Caco-2 (cell line): ENCODE results near the gene NAA15. TPM values are rescaled to one million over a fixed set of nuclear protein-coding genes. Genes with fewer than 3 reads are reported as not detected.

Source experiments
- BruUV-seq: library from RNA; stranded (reverse); fragments of 400-500 nt; replicated peaks from 2 replicates; lab custom pipeline; 2021; lab: Mats Ljungman, UMichigan
- CTCF ChIA-PET: fragments of 300-600 bp; sonication (Branson Sonifier 250); formaldehyde crosslinking; loops from one replicate; lab custom pipeline; 2022; ENCODE audit warnings: antibody characterized with exemption; lab: Charles Lee
- POLR2A ChIA-PET: fragments of 300-600 bp; sonication (Branson Sonifier 250); formaldehyde crosslinking; loops from one replicate; lab custom pipeline; 2022; ENCODE audit warnings: antibody characterized with exemption; lab: Charles Lee
- DNase-seq, 2 experiments: peaks; one replicate each; pipeline versions ENCODE4 v3.0.0 to v3.0.0-alpha.2; 2020 to 2022
- H3K27me3 ChIP-seq: replicated peaks from 2 replicates; pipeline ENCODE4 v1.6.0; 2011; ENCODE audit warnings: low read length; ENCODE audit not compliant: control insufficient read depth, insufficient read depth
- H3K36me3 ChIP-seq: 2 replicates; pipeline ENCODE4 v1.5.1; 2011; ENCODE audit warnings: low read length; ENCODE audit not compliant: control insufficient read depth, insufficient read depth
- H3K4me1 ChIP-seq: fragments of 250-450 bp; sonication (Bioruptor Pico); 2 replicates; pipeline ENCODE4 v1.5.1; 2020; ENCODE audit warnings: mild to moderate bottlenecking
- H3K4me3 ChIP-seq: 2 replicates; pipeline ENCODE4 v1.5.1; 2011; ENCODE audit warnings: low read depth, mild to moderate bottlenecking, control low read depth, low read length
- H3K9me3 ChIP-seq: fragments of 250-450 bp; sonication (Bioruptor Pico); 2 replicates; pipeline ENCODE4 v1.5.1; 2020; ENCODE audit warnings: mild to moderate bottlenecking, moderate library complexity
- H3K27ac Mint-ChIP-seq: one replicate; pipeline ENCODE4 v1.8.0; 2022; ENCODE audit warnings: mixed read lengths; ENCODE audit not compliant: unreplicated experiment
- H3K27me3 Mint-ChIP-seq: one replicate; pipeline ENCODE4 v1.8.0; 2022; ENCODE audit warnings: mixed read lengths; ENCODE audit not compliant: insufficient read depth, unreplicated experiment
- H3K36me3 Mint-ChIP-seq: one replicate; pipeline ENCODE4 v1.8.0; 2022; ENCODE audit warnings: mild to moderate bottlenecking, mixed read lengths; ENCODE audit not compliant: insufficient read depth, unreplicated experiment
- H3K4me1 Mint-ChIP-seq: one replicate; pipeline ENCODE4 v1.8.0; 2022; ENCODE audit warnings: low read depth, mixed read lengths; ENCODE audit not compliant: unreplicated experiment
- H3K4me3 Mint-ChIP-seq: one replicate; pipeline ENCODE4 v1.8.0; 2022; ENCODE audit warnings: mild to moderate bottlenecking, moderate library complexity, mixed read lengths; ENCODE audit not compliant: unreplicated experiment
- H3K9me3 Mint-ChIP-seq: one replicate; pipeline ENCODE4 v1.8.0; 2022; ENCODE audit warnings: mixed read lengths; ENCODE audit not compliant: unreplicated experiment
- CTCF ChIP-seq, 2 experiments: fragments of 200-600 bp in 1 of 2; IDR thresholded peaks; 1 replicate in 1 of 2; 2 replicates in 1 of 2; pipeline versions ENCODE4 v1.5.1 to v1.8.0; 2011 to 2022; ENCODE audit warnings: antibody characterized with exemption in 1 of 2, control low read depth in 1 of 2, inconsistent platforms in 1 of 2, low read depth in 1 of 2, low read length in 1 of 2, mild to moderate bottlenecking in 1 of 2, moderate library complexity in 1 of 2; ENCODE audit not compliant: insufficient read depth in 1 of 2, severe bottlenecking in 1 of 2, unreplicated experiment in 1 of 2
- intact Hi-C: fragments of 100-400 bp; cut with micrococcal nuclease; formaldehyde crosslinking; loops from one replicate; pipeline ENCODE4 v1.10.0; 2022; ENCODE audit not compliant: unreplicated experiment
- total RNA-seq: library from RNA; stranded (reverse); gene quantifications from 2 replicates; pipeline ENCODE4 v1.2.3, GENCODE V29; 2022

Gene NAA15
- total RNA-seq, 1 experiment from 2014 or later = 63.1 TPM

GRCh38 chr4:139450586-139450985 lies 149.3 kb downstream of the NAA15 start:
- intact Hi-C loops = loop anchor here (5.0 kb wide), 4 partner anchors 47 to 433 kb away; partner anchors contain the start of genes NAA15, NDUFC1 and NOCT
- DNase-seq = no peak
- H3K9me3 ChIP-seq = 0 out of 2 replicates have a peak, but pooled peaks cover 3% of the 10 kb centered on the region
- Mint-ChIP-seq H3K27me3 (no peaks in the 10 kb centered on the region), H3K4me1 (peaks cover 14% of the 10 kb centered on the region), H3K36me3 (peaks cover 27% of the 10 kb centered on the region), H3K9me3 (peaks cover 9% of the 10 kb centered on the region), H3K4me3 (no peak overlapping the region), H3K27ac (no peak overlapping the region)
- no peaks in the 10 kb centered on the region for H3K27me3 ChIP-seq
- H3K36me3 ChIP-seq = no peaks in the 10 kb centered on the region
- H3K4me1 ChIP-seq = peaks cover 9% of the 10 kb centered on the region; the same call in 1 of the 2 replicates
- TF ChIP-seq CTCF (IDR thresholded peaks at IDR 0.05; ENCODE audit: insufficient read depth in 1 of 2, low read depth in 1 of 2, low read length in 1 of 2, severe bottlenecking in 1 of 2, unreplicated experiment in 1 of 2) = no peak
- POLR2A ChIA-PET = interaction anchor here (0.7 kb wide), 1 partner anchor 52 kb away, joined by 4 read pairs; no protein-coding TSS in a partner anchor
- no TSS peak for BruUV-seq
- H3K4me3 ChIP-seq = no peak overlapping the region
- CTCF ChIA-PET = no interaction called here

- Mint-ChIP-seq H3K9me3 (peaks cover 9% of the 10 kb centered on the region), H3K4me3 (peak overlapping the region; percentile 93), H3K4me1 (peaks cover 25% of the 10 kb centered on the region), H3K27me3 (no peaks in the 10 kb centered on the region), H3K36me3 (peaks cover 27% of the 10 kb centered on the region), H3K27ac (no peak overlapping the region)
- peaks cover 23% of the 10 kb centered on the region; the same call in 1 of the 2 replicates for H3K4me1 ChIP-seq
- POLR2A ChIA-PET = no interaction called here
- H3K36me3 ChIP-seq = no peaks in the 10 kb centered on the region
- intact Hi-C loops = loop anchor here (2.0 to 5.0 kb wide), 6 partner anchors 45 to 435 kb away; partner anchors contain the start of genes NAA15, NDUFC1 and NOCT
- CTCF ChIA-PET = no interaction called here
- no peak for TF ChIP-seq CTCF (IDR thresholded peaks at IDR 0.05; ENCODE audit: insufficient read depth in 1 of 2, low read depth in 1 of 2, low read length in 1 of 2, severe bottlenecking in 1 of 2, unreplicated experiment in 1 of 2)
- no peaks in the 10 kb centered on the region for H3K27me3 ChIP-seq
- no peak for DNase-seq
- 0 out of 2 replicates have a peak, but pooled peaks cover 3% of the 10 kb centered on the region for H3K9me3 ChIP-seq
- H3K4me3 ChIP-seq = peak overlapping the region; percentile 92
- no TSS peak for BruUV-seq
These were observed 150.7 kb downstream of the NAA15 start for GRCh38 chr4:139451997-139452396.

- intact Hi-C loops = loop anchor here (1.0 to 5.0 kb wide), 7 partner anchors 44 to 436 kb away; partner anchors contain the start of genes NAA15, NDUFC1 and NOCT
- Histone ChIP-seq H3K4me3 (peak overlapping the region; percentile 92), H3K27me3 (no peaks in the 10 kb centered on the region), H3K36me3 (no peaks in the 10 kb centered on the region), H3K4me1 (peaks cover 32% of the 10 kb centered on the region), H3K9me3 (0 out of 2 replicates have a peak, but pooled peaks cover 3% of the 10 kb centered on the region)
- CTCF ChIA-PET = interaction anchor here (0.8 to 1.5 kb wide), 2 partner anchors 45 to 57 kb away, joined by 3 to 4 read pairs; no protein-coding TSS in a partner anchor
- Mint-ChIP-seq H3K4me3 (peak overlapping the region; percentile 93), H3K36me3 (peaks cover 27% of the 10 kb centered on the region), H3K9me3 (peaks cover 9% of the 10 kb centered on the region), H3K27ac (peak overlapping the region; percentile 98), H3K4me1 (peaks cover 35% of the 10 kb centered on the region), H3K27me3 (no peaks in the 10 kb centered on the region)
- no TSS peak for BruUV-seq
- POLR2A ChIA-PET = interaction anchor here (0.5 to 1.3 kb wide), 3 partner anchors 24 to 275 kb away, joined by 3 read pairs; no protein-coding TSS in a partner anchor
- TF ChIP-seq CTCF (IDR thresholded peaks at IDR 0.05; ENCODE audit: insufficient read depth in 1 of 2, low read depth in 1 of 2, low read length in 1 of 2, severe bottlenecking in 1 of 2, unreplicated experiment in 1 of 2) = peak; percentile 42 to 46
- DNase-seq = peak; percentile 79 to 80
These were observed 151.7 kb downstream of the NAA15 start for GRCh38 chr4:139453041-139453370.
